OCI-LY1 (cell line): ENCODE measurements around the gene CTNNA3.

ENCODE experiments used
- H2AFZ ChIP-seq: fragments of 200-600 bp; sonication (generic), shearing (Covaris generic); 2 replicates; pipeline ENCODE4 v1.6.0; 2014; ENCODE audit warnings: antibody characterized with exemption, mild to moderate bottlenecking, low read length
- H3F3A ChIP-seq: fragments of 200-600 bp; sonication (generic), shearing (Covaris generic); 2 replicates; pipeline ENCODE4 v1.6.0; 2014; ENCODE audit warnings: mild to moderate bottlenecking, antibody characterized with exemption, low read length, moderate library complexity; ENCODE audit not compliant: insufficient read depth
- H3K27ac ChIP-seq: fragments of 200-600 bp; sonication (generic); 2 replicates; pipeline ENCODE4 v1.5.1; 2014; ENCODE audit warnings: low read length, mixed run types, mild to moderate bottlenecking, low read depth; ENCODE audit not compliant: poor library complexity, severe bottlenecking
- H3K27me3 ChIP-seq: fragments of 200-600 bp; sonication (generic); 2 replicates; pipeline ENCODE4 v1.6.0; 2014; ENCODE audit warnings: antibody characterized with exemption, mild to moderate bottlenecking, low read length, moderate library complexity; ENCODE audit not compliant: insufficient read depth
- H3K36me3 ChIP-seq: fragments of 200-600 bp; sonication (generic); 2 replicates; pipeline ENCODE4 v1.6.1; 2014; ENCODE audit warnings: mild to moderate bottlenecking, antibody characterized with exemption, low read length, moderate library complexity, mixed read lengths; ENCODE audit not compliant: insufficient read depth
- H3K4me1 ChIP-seq: fragments of 200-600 bp; sonication (generic); 2 replicates; pipeline ENCODE4 v1.5.1; 2014; ENCODE audit warnings: mild to moderate bottlenecking, low read length, moderate library complexity; ENCODE audit not compliant: insufficient read depth, severe bottlenecking
- H3K4me2 ChIP-seq: fragments of 200-600 bp; sonication (generic), shearing (Covaris generic); 2 replicates; pipeline ENCODE4 v1.6.1; 2014; ENCODE audit warnings: low read length
- H3K4me3 ChIP-seq: fragments of 200-600 bp; sonication (generic); 2 replicates; pipeline ENCODE4 v1.5.1; 2014; ENCODE audit warnings: low read length, low read depth, mild to moderate bottlenecking, mixed read lengths; ENCODE audit not compliant: poor library complexity, severe bottlenecking
- H3K79me2 ChIP-seq: fragments of 200-600 bp; shearing (Covaris generic); 2 replicates; pipeline ENCODE4 v1.6.1; 2016; ENCODE audit warnings: mixed run types, low read length, mixed read lengths; ENCODE audit not compliant: insufficient read depth
- H3K9ac ChIP-seq: fragments of 200-600 bp; sonication (generic), shearing (Covaris generic); 2 replicates; pipeline ENCODE4 v1.6.1; 2014; ENCODE audit warnings: mild to moderate bottlenecking, low read length, mixed read lengths
- H3K9me2 ChIP-seq: fragments of 200-600 bp; sonication (generic), shearing (Covaris generic); 2 replicates; pipeline ENCODE4 v1.6.1; 2014; ENCODE audit warnings: low read depth, mild to moderate bottlenecking, low read length, mixed read lengths
- H3K9me3 ChIP-seq: fragments of 200-600 bp; shearing (Covaris generic); 2 replicates; pipeline ENCODE4 v1.6.1; 2014; ENCODE audit warnings: low read length, mixed read lengths
- H4K20me1 ChIP-seq: fragments of 200-600 bp; sonication (generic), shearing (Covaris generic); 2 replicates; pipeline ENCODE4 v1.6.0; 2016; ENCODE audit warnings: mild to moderate bottlenecking, low read length; ENCODE audit not compliant: insufficient read depth
- CTCF ChIP-seq: fragments of 200-600 bp; sonication (generic), shearing (Covaris generic); IDR thresholded peaks from 2 replicates; pipeline ENCODE4 v1.5.1; 2017; ENCODE audit warnings: mild to moderate bottlenecking, antibody characterized with exemption, low read length, moderate library complexity, mixed read lengths
- EZH2 ChIP-seq: fragments of 200-600 bp; sonication (generic), shearing (Covaris generic); IDR thresholded peaks from 2 replicates; pipeline ENCODE4 v1.8.0; 2017; ENCODE audit warnings: borderline replicate concordance, mixed run types, mild to moderate bottlenecking, antibody characterized with exemption, low read length, moderate library complexity, mixed read lengths

The CTNNA3 gene

GRCh38 chr10:67046507-67046906, 649.5 kb downstream of the CTNNA3 start:
- Histone ChIP-seq H3K9me2 (no peaks in the 10 kb centered on the region), H3K27ac (no peak overlapping the region), H4K20me1 (no peaks in the 10 kb centered on the region)

GRCh38 chr10:67045404-67045803, 650.6 kb downstream of the CTNNA3 start:
- no peak for TF ChIP-seq EZH2
- no peak for TF ChIP-seq CTCF
- H3K9ac ChIP-seq, result no peak overlapping the region
- no peaks in the 10 kb centered on the region for H3F3A ChIP-seq
- no peak overlapping the region for H2AFZ ChIP-seq
- no peaks in the 10 kb centered on the region for H3K9me2 ChIP-seq
- H3K4me1 ChIP-seq, result no peaks in the 10 kb centered on the region
- no peaks in the 10 kb centered on the region for H3K36me3 ChIP-seq
- H3K4me3 ChIP-seq, result no peak overlapping the region
- no peak overlapping the region for H3K4me2 ChIP-seq
- no peak overlapping the region for H3K27ac ChIP-seq
- H3K27me3 ChIP-seq, result no peaks in the 10 kb centered on the region
- H3K79me2 ChIP-seq, result no peaks in the 10 kb centered on the region
- no peaks in the 10 kb centered on the region for H3K9me3 ChIP-seq
- no peaks in the 10 kb centered on the region for H4K20me1 ChIP-seq

More at GRCh38 chr10:67046507-67046906, 649.5 kb downstream of the CTNNA3 start:
- Histone ChIP-seq H3K79me2 (no peaks in the 10 kb centered on the region), H2AFZ (no peak overlapping the region), H3K4me2 (no peak overlapping the region), H3F3A (no peaks in the 10 kb centered on the region), H3K27me3 (no peaks in the 10 kb centered on the region), H3K9ac (no peak overlapping the region), H3K9me3 (no peaks in the 10 kb centered on the region), H3K4me1 (no peaks in the 10 kb centered on the region), H3K36me3 (no peaks in the 10 kb centered on the region), H3K4me3 (no peak overlapping the region)
- TF ChIP-seq CTCF (no peak), EZH2 (no peak)

- no peaks in the 10 kb centered on the region for H3K79me2 ChIP-seq
- no peak overlapping the region for H3K4me2 ChIP-seq
- H3K4me3 ChIP-seq, result no peak overlapping the region
- H2AFZ ChIP-seq, result no peak overlapping the region
- H3F3A ChIP-seq, result no peaks in the 10 kb centered on the region
- no peak overlapping the region for H3K9ac ChIP-seq
- H3K27me3 ChIP-seq, result no peaks in the 10 kb centered on the region
- TF ChIP-seq CTCF, result no peak
- no peak for TF ChIP-seq EZH2
- no peaks in the 10 kb centered on the region for H4K20me1 ChIP-seq
- no peak overlapping the region for H3K27ac ChIP-seq
- no peaks in the 10 kb centered on the region for H3K9me3 ChIP-seq
- H3K4me1 ChIP-seq, result no peaks in the 10 kb centered on the region
- H3K36me3 ChIP-seq, result no peaks in the 10 kb centered on the region
- H3K9me2 ChIP-seq, result no peaks in the 10 kb centered on the region
Observed at GRCh38 chr10:67043041-67043440, 653.0 kb downstream of the CTNNA3 start.
